Stimulated activated CD8-positive, alpha-beta memory T cell treated with anti-CD3 and anti-CD28 coated beads, Interleukin-4, amount 100 ng/mL, for 4 hours (primary cell): ENCODE measurements around the gene THAP11.
"Not testable (repeated sequence)": the region's sequence is repeated elsewhere in the genome, so short reads cannot be mapped to it uniquely, and the experiment has no call there.

Experiments used
- DNase-seq, 2 donors: peaks; one replicate each; pipeline ENCODE4 v3.0.0-alpha.2; 2020; ENCODE audit warnings: low read depth in 2 of 2, low spot score in 1 of 2

Gene THAP11

GRCh38 chr16:67862623-67863583 is 20.8 kb downstream of the THAP11 start:
- no peak for DNase-seq

- DNase-seq = not testable (repeated sequence)
Observed at GRCh38 chr16:67864044-67864443, 21.9 kb downstream of the THAP11 start.

- DNase-seq = no peak
Observed at GRCh38 chr16:67864594-67864993, 22.5 kb downstream of the THAP11 start.

GRCh38 chr16:67865318-67865717 is 23.2 kb downstream of the THAP11 start:
- no peak for DNase-seq

GRCh38 chr16:67868290-67868689 is 26.2 kb downstream of the THAP11 start:
- no peak for DNase-seq

- no peak for DNase-seq
Observed at GRCh38 chr16:67869653-67870052, 27.5 kb downstream of the THAP11 start.

- no peak for DNase-seq
Observed at GRCh38 chr16:67871256-67871655, 29.1 kb downstream of the THAP11 start.

GRCh38 chr16:67872131-67872630 is 30.1 kb downstream of the THAP11 start:
- no peak for DNase-seq

GRCh38 chr16:67872631-67873434 is 30.7 kb downstream of the THAP11 start, which contains the start of gene EDC4:
Gene EDC4, plus strand, starts transcription at chr16:67873052. Its CDS starts 210 bp downstream, at chr16:67873262.
- peak; percentile 72 to 73 for DNase-seq

GRCh38 chr16:67873435-67874370 is 31.6 kb downstream of the THAP11 start:
- DNase-seq = no peak

- no peak for DNase-seq
Observed at GRCh38 chr16:67874372-67874771, 32.3 kb downstream of the THAP11 start.

GRCh38 chr16:67877064-67877463 is 34.9 kb downstream of the THAP11 start:
- no peak for DNase-seq

- DNase-seq = no peak
Observed at GRCh38 chr16:67878232-67878631, 36.1 kb downstream of the THAP11 start.

GRCh38 chr16:67878846-67879245 is 36.7 kb downstream of the THAP11 start:
- DNase-seq = no peak

- DNase-seq = no peak
Observed at GRCh38 chr16:67879462-67879861, 37.3 kb downstream of the THAP11 start.

- DNase-seq = no peak
Observed at GRCh38 chr16:67879936-67880335, 37.8 kb downstream of the THAP11 start.

- DNase-seq = no peak
Observed at GRCh38 chr16:67880584-67880983, 38.5 kb downstream of the THAP11 start.

GRCh38 chr16:67881621-67882161 is 39.6 kb downstream of the THAP11 start:
- DNase-seq = no peak

GRCh38 chr16:67882374-67883145 is 40.4 kb downstream of the THAP11 start:
- DNase-seq = no peak
